K562 (cell line): ENCODE measurements around the gene SV2C. TPM values are rescaled to one million over a fixed set of nuclear protein-coding genes. Genes with fewer than 3 reads are reported as not detected.

Source experiments
- ATAC-seq: fragments of 200-7000 bp; cut with Tn5 transposase; 3 replicates; pipeline ENCODE4 v1.9.1; 2020; ENCODE audit warnings: moderate library complexity
- BruUV-seq: library from RNA; stranded (reverse); fragments of 400-500 nt; replicated peaks from 2 replicates; lab custom pipeline; 2021; lab: Mats Ljungman, UMichigan
- CTCF ChIA-PET: fragments of 300-600 bp; formaldehyde crosslinking; extraction: SDS; loops from one replicate; lab custom pipeline; 2021; ENCODE audit warnings: low intra/inter-chr PET ratio; lab: Yijun Ruan, JAX
- POLR2A ChIA-PET: fragments of 300-600, 350-650 bp; sonication (Branson Sonifier 250); formaldehyde crosslinking; extraction: SDS; loops from one replicate; lab custom pipeline; 2021; ENCODE audit warnings: antibody characterized with exemption, inconsistent platforms; lab: Yijun Ruan, JAX
- DNase-seq, 4 experiments: peaks; one replicate each; pipeline versions ENCODE4 v3.0.0 to v3.0.0-alpha.2; 2011 to 2018; ENCODE audit warnings: low spot score in 3 of 4, mixed read lengths in 3 of 4; ENCODE audit errors: extremely low read depth in 1 of 4
- FAIRE-seq: peaks from 2 replicates; lab custom pipeline; 2011; peaks lifted over from hg19 to GRCh38; lab: Jason Lieb, UNC
- H2AFZ ChIP-seq: 2 replicates; pipeline ENCODE4 v1.6.0; 2011; ENCODE audit warnings: low read depth, low read length, control low read depth, inconsistent platforms
- H3K27ac ChIP-seq: fragments of 200-600 bp; 3 replicates; pipeline ENCODE4 v1.8.0; 2011; ENCODE audit warnings: low read depth, mild to moderate bottlenecking, control low read depth, inconsistent platforms, low read length, moderate library complexity, mixed read lengths; ENCODE audit errors: extremely low read depth
- H3K27me3 ChIP-seq, 2 experiments: fragments of 300-600 bp in 1 of 2; 2 replicates in 1 of 2; 3 replicates in 1 of 2; pipeline versions ENCODE4 v1.6.0 to v1.8.0; 2011; ENCODE audit warnings: inconsistent platforms in 2 of 2, low read length in 2 of 2, mild to moderate bottlenecking in 1 of 2, mixed read lengths in 1 of 2, moderate library complexity in 1 of 2; ENCODE audit not compliant: control insufficient read depth in 2 of 2, insufficient read depth in 2 of 2
- H3K36me3 ChIP-seq: fragments of 300-600 bp; 3 replicates; pipeline ENCODE4 v1.8.0; 2011; ENCODE audit warnings: mild to moderate bottlenecking, low read length, inconsistent platforms; ENCODE audit not compliant: control insufficient read depth, insufficient read depth
- H3K4me1 ChIP-seq, 2 experiments: fragments of 200-600 bp in 1 of 2; replicated peaks in 1 of 2; 2 replicates in 1 of 2; 3 replicates in 1 of 2; pipeline versions ENCODE4 v1.5.1 to v1.8.0; 2011; ENCODE audit warnings: inconsistent platforms in 2 of 2, low read length in 2 of 2, mild to moderate bottlenecking in 1 of 2, mixed read lengths in 1 of 2, moderate library complexity in 1 of 2; ENCODE audit not compliant: control insufficient read depth in 2 of 2, insufficient read depth in 2 of 2
- H3K4me2 ChIP-seq: 2 replicates; pipeline ENCODE4 v1.6.1; 2011; ENCODE audit warnings: low read length, control low read depth, inconsistent platforms, mixed read lengths; ENCODE audit not compliant: insufficient read depth
- H3K4me3 ChIP-seq: fragments of 200-600 bp; sonication (generic), shearing (Covaris generic); 2 replicates; pipeline ENCODE4 v1.5.1; 2016; ENCODE audit warnings: control low read depth, inconsistent platforms
- H3K79me2 ChIP-seq: fragments of 200-600 bp; 3 replicates; pipeline ENCODE4 v1.8.0; 2011; ENCODE audit warnings: low read length, inconsistent platforms; ENCODE audit not compliant: control insufficient read depth, insufficient read depth
- H3K9ac ChIP-seq, 2 experiments: 2 replicates each; pipeline versions ENCODE4 v1.6.0 to v1.6.1; 2011; ENCODE audit warnings: low read depth in 2 of 2, low read length in 2 of 2, control low read depth in 1 of 2, inconsistent platforms in 1 of 2, mild to moderate bottlenecking in 1 of 2, mixed read lengths in 1 of 2; ENCODE audit not compliant: insufficient read depth in 1 of 2
- H3K9me1 ChIP-seq: one replicate; pipeline ENCODE4 v1.6.0; 2011; ENCODE audit warnings: inconsistent platforms, mild to moderate bottlenecking, low read length, moderate library complexity; ENCODE audit not compliant: control insufficient read depth, insufficient read depth
- H3K9me3 ChIP-seq: replicated peaks from 2 replicates; pipeline ENCODE4 v1.5.1; 2011; ENCODE audit warnings: low read depth, low read length, inconsistent platforms; ENCODE audit not compliant: control insufficient read depth, insufficient read depth
- H4K20me1 ChIP-seq: replicated peaks from 2 replicates; pipeline ENCODE4 v1.6.1; 2011; ENCODE audit warnings: low read length, inconsistent platforms, mixed read lengths; ENCODE audit not compliant: control insufficient read depth, insufficient read depth
- ATF1 ChIP-seq, 2 experiments: fragments of 450-650 bp in 1 of 2; IDR thresholded peaks; 2 replicates each; pipeline ENCODE4 v1.6.1; 2016; ENCODE audit warnings: missing compliant biosample characterization in 1 of 2, missing genetic modification characterization in 1 of 2
- BCOR ChIP-seq: fragments of 450-650 bp; IDR thresholded peaks from 2 replicates; pipeline ENCODE4 v1.6.1; 2016
- FOSL1 ChIP-seq: fragments of 200-800 bp; sonication (Bioruptor generic); conservative IDR thresholded peaks from 2 replicates; pipeline ENCODE4 v1.6.1; 2016; ENCODE audit warnings: missing genetic modification characterization, missing compliant biosample characterization
- NRF1 ChIP-seq, 2 experiments: fragments of 450-650 bp; IDR thresholded peaks in 1 of 2; conservative IDR thresholded peaks in 1 of 2; 2 replicates each; pipeline ENCODE4 v1.6.1; 2014; ENCODE audit warnings: mild to moderate bottlenecking in 2 of 2
- ZFX ChIP-seq: sonication (generic); formaldehyde crosslinking; IDR thresholded peaks from 2 replicates; pipeline ENCODE4 v1.8.0; 2022; ENCODE audit warnings: mild to moderate bottlenecking, missing genetic modification reagents, moderate library complexity
- ZNF133 ChIP-seq: fragments of 250-450 bp; sonication (Bioruptor Pico); IDR thresholded peaks from 2 replicates; pipeline ENCODE4 v1.4.0; 2020; ENCODE audit warnings: mild to moderate bottlenecking
- WGBS: fragments of 100-300 bp; shearing (Covaris generic); methylation state at CpG from one replicate; pipeline ENCODE4 v1.1.6; 2016; ENCODE audit warnings: low coverage, mixed read lengths; ENCODE audit not compliant: insufficient coverage; ENCODE audit errors: missing lambda C conversion rate; 5-methylcytosine and 5-hydroxymethylcytosine counted together
- in situ Hi-C: fragments of 300-500 bp; cut with MboI; formaldehyde crosslinking; loops from 4 replicates; pipeline ENCODE4 v1.15.0; 2018; ENCODE audit warnings: inconsistent platforms, mixed read lengths
- intact Hi-C: fragments of 100-400 bp; cut with micrococcal nuclease; formaldehyde crosslinking; loops from 2 replicates; pipeline ENCODE4 v1.14.2; 2022
- polyA plus RNA-seq, 8 experiments: library from polyadenylated mRNA; depleted of rRNA in 4 of 8; stranded (reverse) in 5 of 8; unstranded in 3 of 8; fragments of >200 nt; fragmentation: Nextera tagmentation in 2 of 8; fragmentation: Illumina TruSeq in 1 of 8; extraction: Ambion mirVana in 2 of 8; extraction: Trizol in 1 of 8; gene quantifications; 2 replicates each; pipeline versions ENCODE4 v1.2.1 to v1.2.3, GENCODE V29; 2011 to 2014; ENCODE audit warnings: inconsistent platforms in 1 of 8, missing spikeins in 1 of 8
- total RNA-seq, 7 experiments: library from RNA; depleted of rRNA in 6 of 7; stranded (reverse); fragments of >200 nt in 6 of 7; fragmentation: Illumina TruSeq in 2 of 7; extraction: Trizol in 2 of 7; gene quantifications; 2 replicates each; pipeline versions ENCODE4 v1.2.1 to v1.2.3, GENCODE V29; 2011 to 2021; ENCODE audit warnings: low replicate concordance in 1 of 7
- TF ChIP-seq, protein P1 (sequence below): sonication (generic); formaldehyde crosslinking; IDR thresholded peaks from 2 replicates; pipeline ENCODE4 v1.4.0; 2020; ENCODE audit warnings: mild to moderate bottlenecking, missing genetic modification reagents
- TF ChIP-seq, protein P2 (sequence below): fragments of 250-450 bp; sonication (Bioruptor Pico); IDR thresholded peaks from 2 replicates; pipeline ENCODE4 v1.5.0; 2022; ENCODE audit warnings: mild to moderate bottlenecking
- TF ChIP-seq, protein P3 (sequence below): fragments of 450-650 bp; IDR thresholded peaks from 2 replicates; pipeline ENCODE4 v1.7.0; 2016; ENCODE audit warnings: borderline replicate concordance
- TF ChIP-seq, protein P4 (sequence below), 2 experiments: IDR thresholded peaks in 1 of 2; conservative IDR thresholded peaks in 1 of 2; 2 replicates each; pipeline ENCODE4 v1.6.1; 2016; ENCODE audit warnings: low read depth in 2 of 2, mild to moderate bottlenecking in 1 of 2, missing compliant biosample characterization in 1 of 2, missing genetic modification characterization in 1 of 2, moderate library complexity in 1 of 2

SV2C gene
- total and polyA plus RNA-seq, 9 of the 15 experiments (the other 6 are each of a cell fraction or from before 2014, with no cell fraction given): 0.05 TPM; not detected in 8

DNA sequence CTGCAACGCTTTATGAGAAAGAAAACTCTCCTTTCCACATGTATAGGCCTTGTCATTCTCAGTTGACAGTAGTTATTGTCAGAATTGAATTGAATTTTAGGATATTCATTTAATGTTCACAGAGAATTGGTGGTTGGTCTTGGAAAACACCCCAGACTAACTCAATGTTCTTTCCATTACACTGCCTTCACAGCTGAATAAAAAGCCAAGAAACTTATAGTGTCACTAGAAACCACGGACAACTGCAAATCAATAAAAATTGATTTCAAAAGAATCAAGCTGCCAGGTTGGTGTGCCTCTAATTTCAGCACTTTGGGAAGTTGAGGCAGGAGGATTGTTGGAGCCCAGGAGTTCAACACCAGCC is 281.0 kb downstream of the SV2C start:
- POLR2A ChIA-PET: interaction anchor here (1.2 to 1.6 kb wide), 3 partner anchors 8 to 14 kb away, joined by 7 to 9 read pairs (median 8); no protein-coding TSS in a partner anchor
- DNase-seq (no peak), ATAC-seq (no peak), FAIRE-seq (no peak)
- Histone ChIP-seq H3K79me2 (no peaks in the 10 kb centered on the region), H3K9me1 (no peaks in the 10 kb centered on the region), H3K9me3 (no peaks in the 10 kb centered on the region), H2AFZ (peak overlapping the region; percentile 97), H3K9ac (peak overlapping the region in 1 of 2 experiments; percentile 76; a peak in 3 of 4 replicates), H3K27me3 (no peaks in the 10 kb centered on the region), H3K36me3 (no peaks in the 10 kb centered on the region), H3K27ac (peak overlapping the region; percentile 98), H4K20me1 (no peaks in the 10 kb centered on the region), H3K4me2 (peak overlapping the region; percentile 95), H3K4me3 (peak overlapping the region; percentile 22; the same call in 1 of the 2 replicates), H3K4me1 (peaks cover 6 to 37% of the 10 kb centered on the region in 2 experiments; a peak in 4 of 5 replicates)
- WGBS: 13% methylated on average over 2 of the region's 2 CpGs
- CTCF ChIA-PET: no interaction called here
- intact Hi-C loops (loop anchor here (5.0 kb wide), 2 partner anchors 38 to 47 kb away; partner anchors contain the start of gene IQGAP2), in situ Hi-C loops (no loop called here)
- BruUV-seq: no TSS peak
- TF ChIP-seq, protein P1, sequence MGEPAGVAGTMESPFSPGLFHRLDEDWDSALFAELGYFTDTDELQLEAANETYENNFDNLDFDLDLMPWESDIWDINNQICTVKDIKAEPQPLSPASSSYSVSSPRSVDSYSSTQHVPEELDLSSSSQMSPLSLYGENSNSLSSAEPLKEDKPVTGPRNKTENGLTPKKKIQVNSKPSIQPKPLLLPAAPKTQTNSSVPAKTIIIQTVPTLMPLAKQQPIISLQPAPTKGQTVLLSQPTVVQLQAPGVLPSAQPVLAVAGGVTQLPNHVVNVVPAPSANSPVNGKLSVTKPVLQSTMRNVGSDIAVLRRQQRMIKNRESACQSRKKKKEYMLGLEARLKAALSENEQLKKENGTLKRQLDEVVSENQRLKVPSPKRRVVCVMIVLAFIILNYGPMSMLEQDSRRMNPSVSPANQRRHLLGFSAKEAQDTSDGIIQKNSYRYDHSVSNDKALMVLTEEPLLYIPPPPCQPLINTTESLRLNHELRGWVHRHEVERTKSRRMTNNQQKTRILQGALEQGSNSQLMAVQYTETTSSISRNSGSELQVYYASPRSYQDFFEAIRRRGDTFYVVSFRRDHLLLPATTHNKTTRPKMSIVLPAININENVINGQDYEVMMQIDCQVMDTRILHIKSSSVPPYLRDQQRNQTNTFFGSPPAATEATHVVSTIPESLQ (CRISPR knock-in tag): no peak
- TF ChIP-seq FOSL1 (tag) (0 out of 2 replicates have a peak, but pooled peaks have one; percentile 5), NRF1 (conservative IDR thresholded peaks at IDR 0.05 in 1 of 2, IDR thresholded peaks at IDR 0.05 in 1 of 2) (0 out of 4 replicates have a peak, but pooled peaks of 1 of the 2 experiments have one; percentile 10), ATF1 (CRISPR knock-in tag; IDR thresholded peaks at IDR 0.05) (no peak), ATF1 (tag; IDR thresholded peaks at IDR 0.05) (peak; percentile 9; the same call in 1 of the 2 replicates), ZFX (peak; percentile 10; the same call in 1 of the 2 replicates), ZNF133 (CRISPR knock-in tag) (no peak), BCOR (no peak)
- TF ChIP-seq, protein P2, sequence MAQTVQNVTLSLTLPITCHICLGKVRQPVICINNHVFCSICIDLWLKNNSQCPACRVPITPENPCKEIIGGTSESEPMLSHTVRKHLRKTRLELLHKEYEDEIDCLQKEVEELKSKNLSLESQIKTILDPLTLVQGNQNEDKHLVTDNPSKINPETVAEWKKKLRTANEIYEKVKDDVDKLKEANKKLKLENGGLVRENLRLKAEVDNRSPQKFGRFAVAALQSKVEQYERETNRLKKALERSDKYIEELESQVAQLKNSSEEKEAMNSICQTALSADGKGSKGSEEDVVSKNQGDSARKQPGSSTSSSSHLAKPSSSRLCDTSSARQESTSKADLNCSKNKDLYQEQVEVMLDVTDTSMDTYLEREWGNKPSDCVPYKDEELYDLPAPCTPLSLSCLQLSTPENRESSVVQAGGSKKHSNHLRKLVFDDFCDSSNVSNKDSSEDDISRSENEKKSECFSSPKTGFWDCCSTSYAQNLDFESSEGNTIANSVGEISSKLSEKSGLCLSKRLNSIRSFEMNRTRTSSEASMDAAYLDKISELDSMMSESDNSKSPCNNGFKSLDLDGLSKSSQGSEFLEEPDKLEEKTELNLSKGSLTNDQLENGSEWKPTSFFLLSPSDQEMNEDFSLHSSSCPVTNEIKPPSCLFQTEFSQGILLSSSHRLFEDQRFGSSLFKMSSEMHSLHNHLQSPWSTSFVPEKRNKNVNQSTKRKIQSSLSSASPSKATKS: no peak
- TF ChIP-seq, protein P3, sequence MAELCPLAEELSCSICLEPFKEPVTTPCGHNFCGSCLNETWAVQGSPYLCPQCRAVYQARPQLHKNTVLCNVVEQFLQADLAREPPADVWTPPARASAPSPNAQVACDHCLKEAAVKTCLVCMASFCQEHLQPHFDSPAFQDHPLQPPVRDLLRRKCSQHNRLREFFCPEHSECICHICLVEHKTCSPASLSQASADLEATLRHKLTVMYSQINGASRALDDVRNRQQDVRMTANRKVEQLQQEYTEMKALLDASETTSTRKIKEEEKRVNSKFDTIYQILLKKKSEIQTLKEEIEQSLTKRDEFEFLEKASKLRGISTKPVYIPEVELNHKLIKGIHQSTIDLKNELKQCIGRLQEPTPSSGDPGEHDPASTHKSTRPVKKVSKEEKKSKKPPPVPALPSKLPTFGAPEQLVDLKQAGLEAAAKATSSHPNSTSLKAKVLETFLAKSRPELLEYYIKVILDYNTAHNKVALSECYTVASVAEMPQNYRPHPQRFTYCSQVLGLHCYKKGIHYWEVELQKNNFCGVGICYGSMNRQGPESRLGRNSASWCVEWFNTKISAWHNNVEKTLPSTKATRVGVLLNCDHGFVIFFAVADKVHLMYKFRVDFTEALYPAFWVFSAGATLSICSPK: no peak
- TF ChIP-seq, protein P4, sequence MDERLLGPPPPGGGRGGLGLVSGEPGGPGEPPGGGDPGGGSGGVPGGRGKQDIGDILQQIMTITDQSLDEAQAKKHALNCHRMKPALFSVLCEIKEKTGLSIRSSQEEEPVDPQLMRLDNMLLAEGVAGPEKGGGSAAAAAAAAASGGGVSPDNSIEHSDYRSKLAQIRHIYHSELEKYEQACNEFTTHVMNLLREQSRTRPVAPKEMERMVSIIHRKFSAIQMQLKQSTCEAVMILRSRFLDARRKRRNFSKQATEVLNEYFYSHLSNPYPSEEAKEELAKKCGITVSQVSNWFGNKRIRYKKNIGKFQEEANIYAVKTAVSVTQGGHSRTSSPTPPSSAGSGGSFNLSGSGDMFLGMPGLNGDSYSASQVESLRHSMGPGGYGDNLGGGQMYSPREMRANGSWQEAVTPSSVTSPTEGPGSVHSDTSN (CRISPR knock-in tag; IDR thresholded peaks at IDR 0.05; ENCODE audit: low read depth): no peak
- TF ChIP-seq, protein P4 (tag; conservative IDR thresholded peaks at IDR 0.05; ENCODE audit: low read depth): 0 out of 2 replicates have a peak, but pooled peaks have one; percentile 3
